K562 (cell line): ENCODE measurements around the gene FGF22. TPM values are rescaled to one million over a fixed set of nuclear protein-coding genes. Genes with fewer than 3 reads are reported as not detected.

Source experiments
- polyA plus RNA-seq, 8 experiments: library from polyadenylated mRNA; depleted of rRNA in 4 of 8; stranded (reverse) in 5 of 8; unstranded in 3 of 8; fragments of >200 nt; fragmentation: Nextera tagmentation in 2 of 8; fragmentation: Illumina TruSeq in 1 of 8; extraction: Ambion mirVana in 2 of 8; extraction: Trizol in 1 of 8; gene quantifications; 2 replicates each; pipeline versions ENCODE4 v1.2.1 to v1.2.3, GENCODE V29; 2011 to 2014; ENCODE audit warnings: inconsistent platforms in 1 of 8, missing spikeins in 1 of 8
- total RNA-seq, 7 experiments: library from RNA; depleted of rRNA in 6 of 7; stranded (reverse); fragments of >200 nt in 6 of 7; fragmentation: Illumina TruSeq in 2 of 7; extraction: Trizol in 2 of 7; gene quantifications; 2 replicates each; pipeline versions ENCODE4 v1.2.1 to v1.2.3, GENCODE V29; 2011 to 2021; ENCODE audit warnings: low replicate concordance in 1 of 7

The FGF22 gene
- total and polyA plus RNA-seq, 9 of the 15 experiments (the other 6 are each of a cell fraction or from before 2014, with no cell fraction given), result 0.14 to 2.2 (median 0.86) TPM; not detected in 4

Other genes starting within 250 kb of the FGF22 start
Only the 7 nearest of the 20 such genes appear.
- gene BSG, start 67.3 kb upstream of the FGF22 start, total RNA-seq (2014; rRNA removed), result 398 and 484 TPM in 2 replicates
- gene BSG, start 67.3 kb upstream of the FGF22 start, total RNA-seq (2014; rRNA removed; fragmentation: Illumina TruSeq; extraction: Trizol), result 59.1 and 89.1 TPM in 2 replicates
- gene BSG, start 67.3 kb upstream of the FGF22 start, total RNA-seq (2015; rRNA removed; fragmentation: Illumina TruSeq; extraction: Trizol), result 211 and 220 TPM in 2 replicates
- 495 and 506 TPM in 2 replicates for gene BSG, start 67.3 kb upstream of the FGF22 start, total RNA-seq (2021)
- 129 and 411 TPM in 2 replicates for gene BSG, start 67.3 kb upstream of the FGF22 start, polyA plus RNA-seq (2011; rRNA removed)
- 187 and 351 TPM in 2 replicates for gene BSG, start 67.3 kb upstream of the FGF22 start, polyA plus RNA-seq (2014; fragmentation: Illumina TruSeq; extraction: Trizol)
- 10 to 100 TPM in 1 of 2 experiments, 1 to 10 TPM in 1; 4.6 to 17.9 TPM for gene BSG, start 67.3 kb upstream of the FGF22 start, polyA plus RNA-seq (2014; fragmentation: Nextera tagmentation; extraction: Ambion mirVana)
- gene BSG, start 67.3 kb upstream of the FGF22 start, polyA plus RNA-seq (2014; rRNA removed), result 236 and 311 TPM in 2 replicates
- gene HCN2, start 50.0 kb upstream of the FGF22 start, total RNA-seq (2014; rRNA removed), result 0.82 and 1.3 TPM in 2 replicates
- 0.29 and 0.40 TPM in 2 replicates for gene HCN2, start 50.0 kb upstream of the FGF22 start, total RNA-seq (2014; rRNA removed; fragmentation: Illumina TruSeq; extraction: Trizol)
- 0.29 and 0.30 TPM in 2 replicates for gene HCN2, start 50.0 kb upstream of the FGF22 start, total RNA-seq (2015; rRNA removed; fragmentation: Illumina TruSeq; extraction: Trizol)
- 3.9 and 4.2 TPM in 2 replicates for gene HCN2, start 50.0 kb upstream of the FGF22 start, total RNA-seq (2021)
- 0.64 and 0.76 TPM in 2 replicates for gene HCN2, start 50.0 kb upstream of the FGF22 start, polyA plus RNA-seq (2011; rRNA removed)
- gene HCN2, start 50.0 kb upstream of the FGF22 start, polyA plus RNA-seq (2014; fragmentation: Illumina TruSeq; extraction: Trizol), result 0.91 and 1.9 TPM in 2 replicates
- not detected for gene HCN2, start 50.0 kb upstream of the FGF22 start, polyA plus RNA-seq (2014; fragmentation: Nextera tagmentation; extraction: Ambion mirVana)
- 0.86 and 1.2 TPM in 2 replicates for gene HCN2, start 50.0 kb upstream of the FGF22 start, polyA plus RNA-seq (2014; rRNA removed)
- 82.8 and 96.5 TPM in 2 replicates for gene POLRMT, start 6.3 kb upstream of the FGF22 start, total RNA-seq (2014; rRNA removed)
- 33.4 and 49.3 TPM in 2 replicates for gene POLRMT, start 6.3 kb upstream of the FGF22 start, total RNA-seq (2014; rRNA removed; fragmentation: Illumina TruSeq; extraction: Trizol)
- 61.9 and 68.0 TPM in 2 replicates for gene POLRMT, start 6.3 kb upstream of the FGF22 start, total RNA-seq (2015; rRNA removed; fragmentation: Illumina TruSeq; extraction: Trizol)
- gene POLRMT, start 6.3 kb upstream of the FGF22 start, total RNA-seq (2021), result 134 and 144 TPM in 2 replicates
- gene POLRMT, start 6.3 kb upstream of the FGF22 start, polyA plus RNA-seq (2011; rRNA removed), result 60.8 and 111 TPM in 2 replicates
- gene POLRMT, start 6.3 kb upstream of the FGF22 start, polyA plus RNA-seq (2014; fragmentation: Illumina TruSeq; extraction: Trizol), result 71.8 and 99.5 TPM in 2 replicates
- gene POLRMT, start 6.3 kb upstream of the FGF22 start, polyA plus RNA-seq (2014; fragmentation: Nextera tagmentation; extraction: Ambion mirVana), result 10 to 100 TPM; 30.3 to 34.0 TPM
- 67.5 and 88.4 TPM in 2 replicates for gene POLRMT, start 6.3 kb upstream of the FGF22 start, polyA plus RNA-seq (2014; rRNA removed)
- gene RNF126, start 23.3 kb downstream of the FGF22 start, total RNA-seq (2014; rRNA removed), result 101 and 128 TPM in 2 replicates
- gene RNF126, start 23.3 kb downstream of the FGF22 start, total RNA-seq (2014; rRNA removed; fragmentation: Illumina TruSeq; extraction: Trizol), result 6.6 and 7.6 TPM in 2 replicates
- 26.2 and 31.8 TPM in 2 replicates for gene RNF126, start 23.3 kb downstream of the FGF22 start, total RNA-seq (2015; rRNA removed; fragmentation: Illumina TruSeq; extraction: Trizol)
- gene RNF126, start 23.3 kb downstream of the FGF22 start, total RNA-seq (2021), result 85.7 and 95.8 TPM in 2 replicates
- gene RNF126, start 23.3 kb downstream of the FGF22 start, polyA plus RNA-seq (2011; rRNA removed), result 6.5 and 12.3 TPM in 2 replicates
- 9.1 and 34.6 TPM in 2 replicates for gene RNF126, start 23.3 kb downstream of the FGF22 start, polyA plus RNA-seq (2014; fragmentation: Illumina TruSeq; extraction: Trizol)
- under 1 TPM; 0.27 to 0.36 TPM for gene RNF126, start 23.3 kb downstream of the FGF22 start, polyA plus RNA-seq (2014; fragmentation: Nextera tagmentation; extraction: Ambion mirVana)
- gene RNF126, start 23.3 kb downstream of the FGF22 start, polyA plus RNA-seq (2014; rRNA removed), result 79.0 and 87.6 TPM in 2 replicates
- 5.3 and 7.8 TPM in 2 replicates for gene FSTL3, start 36.5 kb downstream of the FGF22 start, total RNA-seq (2014; rRNA removed)
- 1.3 and 2.0 TPM in 2 replicates for gene FSTL3, start 36.5 kb downstream of the FGF22 start, total RNA-seq (2014; rRNA removed; fragmentation: Illumina TruSeq; extraction: Trizol)
- gene FSTL3, start 36.5 kb downstream of the FGF22 start, total RNA-seq (2015; rRNA removed; fragmentation: Illumina TruSeq; extraction: Trizol), result 4.5 and 4.6 TPM in 2 replicates
- gene FSTL3, start 36.5 kb downstream of the FGF22 start, total RNA-seq (2021), result 5.7 and 6.6 TPM in 2 replicates
- 3.9 and 5.2 TPM in 2 replicates for gene FSTL3, start 36.5 kb downstream of the FGF22 start, polyA plus RNA-seq (2011; rRNA removed)
- 2.2 and 4.6 TPM in 2 replicates for gene FSTL3, start 36.5 kb downstream of the FGF22 start, polyA plus RNA-seq (2014; fragmentation: Illumina TruSeq; extraction: Trizol)
- gene FSTL3, start 36.5 kb downstream of the FGF22 start, polyA plus RNA-seq (2014; fragmentation: Nextera tagmentation; extraction: Ambion mirVana), result under 1 TPM in 1 of 2 experiments, not detected in 1; 0.35 TPM
- 6.8 and 8.0 TPM in 2 replicates for gene FSTL3, start 36.5 kb downstream of the FGF22 start, polyA plus RNA-seq (2014; rRNA removed)
- gene PRSS57, start 55.6 kb downstream of the FGF22 start, total RNA-seq (2014; rRNA removed), result 1.9 and 2.0 TPM in 2 replicates
- gene PRSS57, start 55.6 kb downstream of the FGF22 start, total RNA-seq (2014; rRNA removed; fragmentation: Illumina TruSeq; extraction: Trizol), result not detected in 2 replicates
- gene PRSS57, start 55.6 kb downstream of the FGF22 start, total RNA-seq (2015; rRNA removed; fragmentation: Illumina TruSeq; extraction: Trizol), result 2.5 and 3.0 TPM in 2 replicates
- gene PRSS57, start 55.6 kb downstream of the FGF22 start, total RNA-seq (2021), result 1.0 and 2.0 TPM in 2 replicates
- gene PRSS57, start 55.6 kb downstream of the FGF22 start, polyA plus RNA-seq (2011; rRNA removed), result 0.22 and 0.49 TPM in 2 replicates
- 0.86 TPM in 1 of 2 replicates, not detected in the other for gene PRSS57, start 55.6 kb downstream of the FGF22 start, polyA plus RNA-seq (2014; fragmentation: Illumina TruSeq; extraction: Trizol)
- under 1 TPM in 1 of 2 experiments, not detected in 1; 0.06 TPM for gene PRSS57, start 55.6 kb downstream of the FGF22 start, polyA plus RNA-seq (2014; fragmentation: Nextera tagmentation; extraction: Ambion mirVana)
- 1.5 TPM in 2 replicates for gene PRSS57, start 55.6 kb downstream of the FGF22 start, polyA plus RNA-seq (2014; rRNA removed)
- 2.6 and 3.3 TPM in 2 replicates for gene PALM, start 69.1 kb downstream of the FGF22 start, total RNA-seq (2014; rRNA removed)
- gene PALM, start 69.1 kb downstream of the FGF22 start, total RNA-seq (2014; rRNA removed; fragmentation: Illumina TruSeq; extraction: Trizol), result 0.51 and 0.73 TPM in 2 replicates
- 1.6 and 1.8 TPM in 2 replicates for gene PALM, start 69.1 kb downstream of the FGF22 start, total RNA-seq (2015; rRNA removed; fragmentation: Illumina TruSeq; extraction: Trizol)
- 6.6 and 6.9 TPM in 2 replicates for gene PALM, start 69.1 kb downstream of the FGF22 start, total RNA-seq (2021)
- 2.4 and 2.8 TPM in 2 replicates for gene PALM, start 69.1 kb downstream of the FGF22 start, polyA plus RNA-seq (2011; rRNA removed)
- gene PALM, start 69.1 kb downstream of the FGF22 start, polyA plus RNA-seq (2014; fragmentation: Illumina TruSeq; extraction: Trizol), result 1.7 and 3.0 TPM in 2 replicates
- under 1 TPM; 0.04 to 0.08 TPM for gene PALM, start 69.1 kb downstream of the FGF22 start, polyA plus RNA-seq (2014; fragmentation: Nextera tagmentation; extraction: Ambion mirVana)
- gene PALM, start 69.1 kb downstream of the FGF22 start, polyA plus RNA-seq (2014; rRNA removed), result 2.1 and 3.3 TPM in 2 replicates